H1 (cell line): Measurements from ENCODE around the gene FTL. TPM values are rescaled to one million over a fixed set of nuclear protein-coding genes. Genes with fewer than 3 reads are reported as not detected.
A peak's percentile ranks its signal among the peaks of the same experiment; 100 is the strongest.

Experiments
- CHD1 ChIP-seq: IDR thresholded peaks from 2 replicates; pipeline ENCODE4 v1.6.1; 2012; ENCODE audit warnings: low read depth, low read length, improper control_type of control experiment
- CHD2 ChIP-seq: IDR thresholded peaks from 2 replicates; pipeline ENCODE4 v1.6.1; 2012; ENCODE audit warnings: low read length, improper control_type of control experiment
- CHD7 ChIP-seq: fragments of 300-600 bp; sonication (generic); IDR thresholded peaks from 2 replicates; pipeline ENCODE4 v1.7.1; 2012; ENCODE audit warnings: low read length, moderate library complexity, mild to moderate bottlenecking, inconsistent platforms; ENCODE audit not compliant: insufficient replicate concordance
- CREB1 ChIP-seq: IDR thresholded peaks from 2 replicates; pipeline ENCODE4 v1.6.1; 2012; ENCODE audit warnings: inconsistent platforms
- HDAC2 ChIP-seq, 2 experiments: fragments of 300-600 bp in 1 of 2; sonication (generic) in 1 of 2; IDR thresholded peaks; 2 replicates each; pipeline ENCODE4 v1.6.1; 2011 to 2012; ENCODE audit warnings: low read depth in 2 of 2, low read length in 2 of 2, mild to moderate bottlenecking in 2 of 2, moderate library complexity in 2 of 2, borderline replicate concordance in 1 of 2, inconsistent platforms in 1 of 2
- JUND ChIP-seq: IDR thresholded peaks from 2 replicates; pipeline ENCODE4 v1.6.1; 2011; ENCODE audit warnings: mild to moderate bottlenecking, improper control_type of control experiment, low read length
- NANOG ChIP-seq: IDR thresholded peaks from 2 replicates; pipeline ENCODE4 v1.6.1; 2011; ENCODE audit warnings: low read length, low read depth, mild to moderate bottlenecking, inconsistent platforms; ENCODE audit not compliant: insufficient read depth, poor library complexity, severe bottlenecking
- POLR2A ChIP-seq, 2 experiments: IDR thresholded peaks; 1 replicate in 1 of 2; 2 replicates in 1 of 2; pipeline ENCODE4 v1.6.1; 2011; ENCODE audit warnings: low read depth in 2 of 2, low read length in 2 of 2, mild to moderate bottlenecking in 2 of 2; ENCODE audit errors: control extremely low read depth in 1 of 2
- POLR2AphosphoS5 ChIP-seq: IDR thresholded peaks from 2 replicates; pipeline ENCODE4 v1.6.1; 2011; ENCODE audit warnings: low read depth, low read length
- SP2 ChIP-seq: IDR thresholded peaks from 2 replicates; pipeline ENCODE4 v1.6.1; 2012; ENCODE audit warnings: mild to moderate bottlenecking, low read length, inconsistent platforms
- TCF12 ChIP-seq: IDR thresholded peaks from 2 replicates; pipeline ENCODE4 v1.6.1; 2011; ENCODE audit warnings: low read depth, mild to moderate bottlenecking, low read length
- polyA plus RNA-seq, 7 experiments: library from polyadenylated mRNA; depleted of rRNA in 3 of 7; stranded (reverse) in 5 of 7; unstranded in 2 of 7; fragments of >200 nt in 5 of 7; fragments of 200-250 nt in 2 of 7; gene quantifications; 1 replicate in 5 of 7; 2 replicates in 1 of 7; 4 replicates in 1 of 7; pipeline versions ENCODE4 v1.2.1 to v1.2.3, GENCODE V29; 2011 to 2013; ENCODE audit warnings: missing spikeins in 2 of 7, mixed read lengths in 2 of 7
- total RNA-seq: library from RNA; stranded (reverse); fragmentation: NEBNext Ultra II Directional; extraction: Animal tissue kit (Norgen Biotek cat#: 25700); gene quantifications from 2 replicates; pipeline ENCODE4 v1.2.1, GENCODE V29; 2021

The FTL gene
- total and polyA plus RNA-seq, 2 of the 8 experiments (the other 6 are each of a cell fraction or from before 2014, with no cell fraction given), result 1,751 to 2,427 TPM

- TF ChIP-seq CHD7 (no peak), POLR2A (IDR thresholded peaks at IDR 0.05; ENCODE audit: control extremely low read depth in 1 of 2, low read depth in 2 of 2, low read length in 2 of 2) (peak in 1 of 2 experiments; percentile 64; a peak in 2 of 3 replicates), SP2 (no peak), NANOG (no peak), JUND (peak; percentile 96), CHD2 (peak; percentile 43; the same call in 1 of the 2 replicates), CREB1 (peak; percentile 34), HDAC2 (IDR thresholded peaks at IDR 0.05; ENCODE audit: borderline replicate concordance in 1 of 2, low read depth in 2 of 2, low read length in 2 of 2) (no peak), CHD1 (no peak), TCF12 (no peak), POLR2AphosphoS5 (peak; percentile 78)
Observed at GRCh38 chr19:48963371-48964204, 1.5 kb upstream of the FTL start (continued).
